HG03521 (cell line): ENCODE results near the gene UNC45A.
"Not testable (repeated sequence)": the region's sequence is repeated elsewhere in the genome, so short reads cannot be mapped to it uniquely, and the experiment has no call there.

Experiments
- ATAC-seq: cut with Tn5 transposase; IDR thresholded peaks from one replicate; pipeline ENCODE4 v1.9.1; 2021; ENCODE audit warnings: mild to moderate bottlenecking, moderate library complexity; ENCODE audit not compliant: unreplicated experiment

Gene UNC45A

GRCh38 chr15:90903733-90904536, 31.1 kb upstream of the UNC45A start:
- no peak for ATAC-seq

- no peak for ATAC-seq
These were observed 30.3 kb upstream of the UNC45A start for GRCh38 chr15:90904746-90905145.

GRCh38 chr15:90905306-90906180, 29.5 kb upstream of the UNC45A start:
- ATAC-seq: no peak

- ATAC-seq: no peak
These were observed 28.8 kb upstream of the UNC45A start for GRCh38 chr15:90906181-90906849.

GRCh38 chr15:90907051-90907660, 27.9 kb upstream of the UNC45A start:
- no peak for ATAC-seq

- no peak for ATAC-seq
These were observed 27.1 kb upstream of the UNC45A start for GRCh38 chr15:90907838-90908507.

GRCh38 chr15:90909449-90909848, 25.6 kb upstream of the UNC45A start:
- ATAC-seq: not testable (repeated sequence)

- no peak for ATAC-seq
These were observed 25.1 kb upstream of the UNC45A start for GRCh38 chr15:90909976-90910375.

- no peak for ATAC-seq
These were observed 24.4 kb upstream of the UNC45A start for GRCh38 chr15:90910441-90911301.

- ATAC-seq: no peak
These were observed 23.8 kb upstream of the UNC45A start for GRCh38 chr15:90911302-90911623.

- ATAC-seq: no peak
These were observed 22.9 kb upstream of the UNC45A start for GRCh38 chr15:90911906-90912769.

GRCh38 chr15:90912770-90913075, 22.4 kb upstream of the UNC45A start:
- ATAC-seq: no peak

- ATAC-seq: no peak
These were observed 21.6 kb upstream of the UNC45A start for GRCh38 chr15:90913398-90913944.

GRCh38 chr15:90914305-90915080, 20.6 kb upstream of the UNC45A start:
- ATAC-seq: no peak

GRCh38 chr15:90915216-90915807, 19.8 kb upstream of the UNC45A start:
- ATAC-seq: no peak

GRCh38 chr15:90915808-90916440, 19.2 kb upstream of the UNC45A start:
- ATAC-seq: no peak

GRCh38 chr15:90916461-90916860, 18.6 kb upstream of the UNC45A start:
- no peak for ATAC-seq
